ENCODE results near the gene COPS6.

The COPS6 gene

GRCh38 chr7:100051611-100052010 lies 37.2 kb upstream of the COPS6 start:
- no peak overlapping the region for H2AK5ac ChIP-seq (ENCODE audit: low read length)
- WGBS (ENCODE audit: extremely low coverage, insufficient coverage, low lambda C conversion rate): no CpG with 5 or more reads among the region's 3 CpGs
- H3K27me3 ChIP-seq (ENCODE audit: insufficient read depth, low read length, poor library complexity): no peaks in the 10 kb centered on the region
- no peak overlapping the region for H2BK15ac ChIP-seq (replicated peaks; ENCODE audit: low read depth)
- H3K79me2 ChIP-seq (ENCODE audit: control insufficient read depth, insufficient read depth, low read length): peaks cover 6% of the 10 kb centered on the region
- H2BK120ac ChIP-seq (ENCODE audit: low read depth, low read length): no peak overlapping the region
- H3K79me1 ChIP-seq (ENCODE audit: low read length): peaks cover 4% of the 10 kb centered on the region
- no peak overlapping the region for H3K9ac ChIP-seq (ENCODE audit: low read length)
- H3K4ac ChIP-seq (ENCODE audit: low read depth, low read length): no peak overlapping the region
- no peak overlapping the region for H3K4me2 ChIP-seq (ENCODE audit: low read length)
- no peak overlapping the region for H3K56ac ChIP-seq (ENCODE audit: low read length)
- no peak overlapping the region for H3K23ac ChIP-seq (ENCODE audit: low read length)
- H3K4me3 ChIP-seq (ENCODE audit: low read length): no peak overlapping the region
- H3K4me1 ChIP-seq (ENCODE audit: control insufficient read depth, low read depth, low read length): no peaks in the 10 kb centered on the region
- H3K18ac ChIP-seq (ENCODE audit: low read length): no peak overlapping the region
- no peak overlapping the region for H4K8ac ChIP-seq (ENCODE audit: low read depth, low read length)
- no peaks in the 10 kb centered on the region for H3K36me3 ChIP-seq (ENCODE audit: control insufficient read depth, insufficient read depth, low read length)
- H2BK5ac ChIP-seq (ENCODE audit: low read length): no peak overlapping the region
- H3K27ac ChIP-seq (ENCODE audit: low read depth, low read length): no peak overlapping the region
- DNase-seq: no peak
- no peak overlapping the region for H4K5ac ChIP-seq (ENCODE audit: low read length)

GRCh38 chr7:100053215-100053614 lies 35.6 kb upstream of the COPS6 start:
- Histone ChIP-seq H3K27ac (ENCODE audit: low read depth, low read length) (no peak overlapping the region), H3K23ac (ENCODE audit: low read length) (no peak overlapping the region), H3K9ac (ENCODE audit: low read length) (no peak overlapping the region), H3K56ac (ENCODE audit: low read length) (no peak overlapping the region), H3K36me3 (ENCODE audit: control insufficient read depth, insufficient read depth, low read length) (peaks cover 9% of the 10 kb centered on the region), H3K79me2 (ENCODE audit: control insufficient read depth, insufficient read depth, low read length) (peaks cover 6% of the 10 kb centered on the region), H3K27me3 (ENCODE audit: insufficient read depth, low read length, poor library complexity) (no peaks in the 10 kb centered on the region), H2BK120ac (ENCODE audit: low read depth, low read length) (no peak overlapping the region), H4K8ac (ENCODE audit: low read depth, low read length) (no peak overlapping the region), H3K79me1 (ENCODE audit: low read length) (peaks cover 4% of the 10 kb centered on the region), H2BK15ac (replicated peaks; ENCODE audit: low read depth) (no peak overlapping the region), H3K4me2 (ENCODE audit: low read length) (no peak overlapping the region), H3K4me3 (ENCODE audit: low read length) (no peak overlapping the region), H2AK5ac (ENCODE audit: low read length) (no peak overlapping the region), H3K4me1 (ENCODE audit: control insufficient read depth, low read depth, low read length) (no peaks in the 10 kb centered on the region), H3K4ac (ENCODE audit: low read depth, low read length) (no peak overlapping the region), H2BK5ac (ENCODE audit: low read length) (no peak overlapping the region), H3K18ac (ENCODE audit: low read length) (no peak overlapping the region), H4K5ac (ENCODE audit: low read length) (no peak overlapping the region)
- peak; percentile 68 for DNase-seq
- WGBS (ENCODE audit: extremely low coverage, insufficient coverage, low lambda C conversion rate): no CpG with 5 or more reads among the region's 3 CpGs

GRCh38 chr7:100057006-100057405 lies 31.8 kb upstream of the COPS6 start:
- Histone ChIP-seq H4K5ac (ENCODE audit: low read length) (no peak overlapping the region), H3K4me3 (ENCODE audit: low read length) (no peak overlapping the region), H2BK5ac (ENCODE audit: low read length) (no peak overlapping the region), H3K18ac (ENCODE audit: low read length) (no peak overlapping the region), H2BK15ac (replicated peaks; ENCODE audit: low read depth) (no peak overlapping the region), H3K4me1 (ENCODE audit: control insufficient read depth, low read depth, low read length) (no peaks in the 10 kb centered on the region), H3K4ac (ENCODE audit: low read depth, low read length) (no peak overlapping the region), H4K8ac (ENCODE audit: low read depth, low read length) (no peak overlapping the region), H3K36me3 (ENCODE audit: control insufficient read depth, insufficient read depth, low read length) (peaks cover 17% of the 10 kb centered on the region), H3K23ac (ENCODE audit: low read length) (no peak overlapping the region), H3K56ac (ENCODE audit: low read length) (no peak overlapping the region), H3K79me2 (ENCODE audit: control insufficient read depth, insufficient read depth, low read length) (no peaks in the 10 kb centered on the region), H2AK5ac (ENCODE audit: low read length) (no peak overlapping the region), H2BK120ac (ENCODE audit: low read depth, low read length) (no peak overlapping the region), H3K27ac (ENCODE audit: low read depth, low read length) (no peak overlapping the region), H3K79me1 (ENCODE audit: low read length) (peaks cover 4% of the 10 kb centered on the region), H3K9ac (ENCODE audit: low read length) (no peak overlapping the region), H3K27me3 (ENCODE audit: insufficient read depth, low read length, poor library complexity) (no peaks in the 10 kb centered on the region), H3K4me2 (ENCODE audit: low read length) (no peak overlapping the region)
- WGBS (ENCODE audit: extremely low coverage, insufficient coverage, low lambda C conversion rate): no CpG with 5 or more reads among the region's 10 CpGs
- DNase-seq: no peak

GRCh38 chr7:100059251-100059739 lies 29.5 kb upstream of the COPS6 start:
- Histone ChIP-seq H3K79me2 (ENCODE audit: control insufficient read depth, insufficient read depth, low read length) (no peaks in the 10 kb centered on the region), H3K79me1 (ENCODE audit: low read length) (no peaks in the 10 kb centered on the region), H3K18ac (ENCODE audit: low read length) (no peak overlapping the region), H4K8ac (ENCODE audit: low read depth, low read length) (no peak overlapping the region), H2BK15ac (replicated peaks; ENCODE audit: low read depth) (no peak overlapping the region), H2BK5ac (ENCODE audit: low read length) (no peak overlapping the region), H2AK5ac (ENCODE audit: low read length) (no peak overlapping the region), H3K4ac (ENCODE audit: low read depth, low read length) (no peak overlapping the region), H3K4me2 (ENCODE audit: low read length) (no peak overlapping the region), H3K27me3 (ENCODE audit: insufficient read depth, low read length, poor library complexity) (no peaks in the 10 kb centered on the region), H4K5ac (ENCODE audit: low read length) (no peak overlapping the region), H3K23ac (ENCODE audit: low read length) (no peak overlapping the region), H3K4me1 (ENCODE audit: control insufficient read depth, low read depth, low read length) (no peaks in the 10 kb centered on the region), H2BK120ac (ENCODE audit: low read depth, low read length) (no peak overlapping the region), H3K9ac (ENCODE audit: low read length) (no peak overlapping the region), H3K27ac (ENCODE audit: low read depth, low read length) (no peak overlapping the region), H3K36me3 (ENCODE audit: control insufficient read depth, insufficient read depth, low read length) (peaks cover 20% of the 10 kb centered on the region), H3K4me3 (ENCODE audit: low read length) (no peak overlapping the region), H3K56ac (ENCODE audit: low read length) (no peak overlapping the region)
- WGBS (ENCODE audit: extremely low coverage, insufficient coverage, low lambda C conversion rate): no CpG with 5 or more reads among the region's 5 CpGs
- no peak for DNase-seq

GRCh38 chr7:100061518-100062193 lies 27.1 kb upstream of the COPS6 start:
- Histone ChIP-seq H3K4me1 (ENCODE audit: control insufficient read depth, low read depth, low read length) (no peaks in the 10 kb centered on the region), H3K4me2 (ENCODE audit: low read length) (no peak overlapping the region), H4K5ac (ENCODE audit: low read length) (no peak overlapping the region), H3K4me3 (ENCODE audit: low read length) (no peak overlapping the region), H3K4ac (ENCODE audit: low read depth, low read length) (no peak overlapping the region), H3K9ac (ENCODE audit: low read length) (no peak overlapping the region), H3K23ac (ENCODE audit: low read length) (no peak overlapping the region), H3K27me3 (ENCODE audit: insufficient read depth, low read length, poor library complexity) (no peaks in the 10 kb centered on the region), H3K18ac (ENCODE audit: low read length) (no peak overlapping the region), H2BK5ac (ENCODE audit: low read length) (no peak overlapping the region), H4K8ac (ENCODE audit: low read depth, low read length) (no peak overlapping the region), H3K27ac (ENCODE audit: low read depth, low read length) (no peak overlapping the region), H3K56ac (ENCODE audit: low read length) (no peak overlapping the region), H2BK120ac (ENCODE audit: low read depth, low read length) (no peak overlapping the region), H3K79me2 (ENCODE audit: control insufficient read depth, insufficient read depth, low read length) (no peaks in the 10 kb centered on the region), H2BK15ac (replicated peaks; ENCODE audit: low read depth) (no peak overlapping the region), H3K36me3 (ENCODE audit: control insufficient read depth, insufficient read depth, low read length) (peaks cover 24% of the 10 kb centered on the region), H2AK5ac (ENCODE audit: low read length) (no peak overlapping the region), H3K79me1 (ENCODE audit: low read length) (no peaks in the 10 kb centered on the region)
- no peak for DNase-seq
- no CpG with 5 or more reads among the region's 11 CpGs for WGBS (ENCODE audit: extremely low coverage, insufficient coverage, low lambda C conversion rate)

- Histone ChIP-seq H3K36me3 (ENCODE audit: control insufficient read depth, insufficient read depth, low read length) (peaks cover 15% of the 10 kb centered on the region), H3K79me1 (ENCODE audit: low read length) (no peaks in the 10 kb centered on the region)
- WGBS (ENCODE audit: extremely low coverage, insufficient coverage, low lambda C conversion rate): no CpG with 5 or more reads among the region's 4 CpGs
Measured at GRCh38 chr7:100063376-100063775, 25.4 kb upstream of the COPS6 start.

More at GRCh38 chr7:100063376-100063775, 25.4 kb upstream of the COPS6 start:
- Histone ChIP-seq H2BK5ac (ENCODE audit: low read length) (no peak overlapping the region), H3K27ac (ENCODE audit: low read depth, low read length) (no peak overlapping the region), H4K5ac (ENCODE audit: low read length) (no peak overlapping the region), H3K23ac (ENCODE audit: low read length) (no peak overlapping the region), H2BK15ac (replicated peaks; ENCODE audit: low read depth) (no peak overlapping the region), H2AK5ac (ENCODE audit: low read length) (no peak overlapping the region), H3K9ac (ENCODE audit: low read length) (no peak overlapping the region), H3K4me2 (ENCODE audit: low read length) (no peak overlapping the region), H3K18ac (ENCODE audit: low read length) (no peak overlapping the region), H3K56ac (ENCODE audit: low read length) (no peak overlapping the region), H3K79me2 (ENCODE audit: control insufficient read depth, insufficient read depth, low read length) (no peaks in the 10 kb centered on the region), H2BK120ac (ENCODE audit: low read depth, low read length) (no peak overlapping the region), H3K4me1 (ENCODE audit: control insufficient read depth, low read depth, low read length) (no peaks in the 10 kb centered on the region), H3K4ac (ENCODE audit: low read depth, low read length) (no peak overlapping the region), H3K27me3 (ENCODE audit: insufficient read depth, low read length, poor library complexity) (no peaks in the 10 kb centered on the region), H4K8ac (ENCODE audit: low read depth, low read length) (no peak overlapping the region), H3K4me3 (ENCODE audit: low read length) (no peak overlapping the region)
- DNase-seq: no peak
